PC-9 (cell line): ENCODE data around the gene CYP4V2. TPM values are rescaled to one million over a fixed set of nuclear protein-coding genes. Genes with fewer than 3 reads are reported as not detected.

Experiments used
- BruUV-seq: library from RNA; stranded (reverse); fragments of 400-500 nt; replicated peaks from 2 replicates; lab custom pipeline; 2021; lab: Mats Ljungman, UMichigan
- CTCF ChIA-PET: fragments of 300-600 bp; sonication (Branson Sonifier 250); formaldehyde crosslinking; loops from one replicate; lab custom pipeline; 2022; ENCODE audit warnings: antibody characterized with exemption; lab: Charles Lee
- POLR2A ChIA-PET: fragments of 300-600 bp; sonication (Branson Sonifier 250); formaldehyde crosslinking; loops from one replicate; lab custom pipeline; 2022; ENCODE audit warnings: antibody characterized with exemption; ENCODE audit not compliant: unreplicated experiment; lab: Charles Lee
- DNase-seq, 2 experiments: peaks; one replicate each; pipeline versions ENCODE4 v3.0.0 to v3.0.0-alpha.2; 2015 to 2022; ENCODE audit warnings: mixed read lengths in 1 of 2
- H2AFZ ChIP-seq: fragments of 200-600 bp; sonication (generic); 2 replicates; pipeline ENCODE4 v1.8.1; 2017; ENCODE audit warnings: antibody characterized with exemption
- H3F3A ChIP-seq: fragments of 200-600 bp; sonication (generic); 2 replicates; pipeline ENCODE4 v1.8.1; 2017; ENCODE audit warnings: antibody characterized with exemption, mild to moderate bottlenecking, low read depth; ENCODE audit not compliant: insufficient read depth
- H3K27ac ChIP-seq: fragments of 200-600 bp; sonication (generic); 2 replicates; pipeline ENCODE4 v1.6.1; 2016; ENCODE audit warnings: mixed run types
- H3K27me3 ChIP-seq: fragments of 200-600 bp; sonication (generic); 2 replicates; pipeline ENCODE4 v1.6.1; 2016; ENCODE audit warnings: low read depth, mixed run types; ENCODE audit not compliant: insufficient read depth
- H3K36me3 ChIP-seq: fragments of 200-600 bp; sonication (generic); 2 replicates; pipeline ENCODE4 v1.6.1; 2016; ENCODE audit warnings: low read depth, mixed run types
- H3K4me1 ChIP-seq: fragments of 200-600 bp; sonication (generic); replicated peaks from 2 replicates; pipeline ENCODE4 v1.6.1; 2016; ENCODE audit warnings: mixed run types; ENCODE audit not compliant: insufficient read depth
- H3K4me2 ChIP-seq: fragments of 200-600 bp; sonication (generic); 2 replicates; pipeline ENCODE4 v1.6.1; 2017; ENCODE audit warnings: mixed run types
- H3K4me3 ChIP-seq: fragments of 200-600 bp; sonication (generic); 2 replicates; pipeline ENCODE4 v1.6.1; 2016; ENCODE audit warnings: mixed run types
- H3K79me2 ChIP-seq: fragments of 200-600 bp; sonication (generic); 2 replicates; pipeline ENCODE4 v1.6.1; 2017; ENCODE audit warnings: low read depth, mixed run types
- H3K9me2 ChIP-seq: fragments of 200-600 bp; sonication (generic); 2 replicates; pipeline ENCODE4 v1.8.1; 2017; ENCODE audit warnings: mild to moderate bottlenecking; ENCODE audit not compliant: insufficient read depth
- H3K9me3 ChIP-seq: fragments of 200-600 bp; sonication (generic); 2 replicates; pipeline ENCODE4 v1.8.1; 2016; ENCODE audit warnings: low read depth; ENCODE audit not compliant: insufficient read depth
- H4K20me1 ChIP-seq: fragments of 200-600 bp; sonication (generic); 2 replicates; pipeline ENCODE4 v1.8.1; 2017; ENCODE audit not compliant: insufficient read depth
- CTCF ChIP-seq: fragments of 200-600 bp; sonication (generic); conservative IDR thresholded peaks from 2 replicates; pipeline ENCODE4 v1.6.1; 2017; ENCODE audit warnings: mixed run types, antibody characterized with exemption, mild to moderate bottlenecking, moderate library complexity
- EZH2 ChIP-seq: fragments of 200-600 bp; sonication (generic); IDR thresholded peaks from 2 replicates; pipeline ENCODE4 v1.8.0; 2017; ENCODE audit warnings: antibody characterized with exemption, low read depth
- intact Hi-C: fragments of 100-400 bp; cut with micrococcal nuclease; formaldehyde crosslinking; loops from one replicate; pipeline ENCODE4 v1.10.0; 2022; ENCODE audit not compliant: unreplicated experiment
- total RNA-seq: library from RNA; stranded (reverse); gene quantifications from 2 replicates; pipeline ENCODE4 v1.2.3, GENCODE V29; 2021

The CYP4V2 gene
- total RNA-seq, 1 experiment from 2014 or later = 12.5 TPM

- Histone ChIP-seq H2AFZ (no peak overlapping the region), H4K20me1 (no peaks in the 10 kb centered on the region), H3K4me2 (no peak overlapping the region), H3K27me3 (no peaks in the 10 kb centered on the region), H3K9me2 (no peaks in the 10 kb centered on the region), H3K4me1 (no peaks in the 10 kb centered on the region), H3F3A (peaks cover 5% of the 10 kb centered on the region; the same call in 1 of the 2 replicates), H3K9me3 (no peaks in the 10 kb centered on the region), H3K27ac (no peak overlapping the region), H3K36me3 (no peaks in the 10 kb centered on the region), H3K79me2 (no peaks in the 10 kb centered on the region), H3K4me3 (no peak overlapping the region)
- DNase-seq = no peak
- CTCF ChIA-PET = no interaction called here
- TF ChIP-seq EZH2 = no peak
- no peak for TF ChIP-seq CTCF
- no TSS peak for BruUV-seq
- intact Hi-C loops = no loop called here
- POLR2A ChIA-PET = no interaction called here
Measured at GRCh38 chr4:186205156-186205555, 13.8 kb downstream of the CYP4V2 start.

DNA sequence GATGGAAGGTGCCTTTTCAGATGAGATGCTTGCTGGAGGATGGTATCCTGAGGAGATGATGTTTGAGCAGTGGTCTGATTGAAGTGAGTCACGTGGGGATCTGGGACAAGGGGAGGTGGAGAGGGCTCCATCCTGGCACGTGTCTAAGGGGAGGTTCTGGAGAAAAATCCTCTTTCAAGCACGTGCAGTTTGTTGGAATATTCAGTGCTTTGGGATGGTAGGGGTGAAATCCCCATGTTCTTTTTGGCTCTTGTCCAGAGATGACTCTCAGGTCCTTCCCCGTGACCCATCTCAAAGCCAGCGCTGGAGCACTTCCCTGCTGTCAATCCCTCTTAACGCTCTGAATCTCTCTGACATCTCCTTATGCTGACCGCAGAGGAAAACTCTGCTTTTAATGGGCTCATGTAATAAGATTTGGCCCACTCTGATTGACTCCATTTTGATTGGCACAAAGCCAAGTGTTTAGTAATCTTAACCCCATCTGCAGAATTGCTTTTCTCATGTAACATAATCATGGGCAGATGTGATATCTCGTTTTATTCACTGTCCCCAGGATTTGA is 25.2 kb downstream of the CYP4V2 start:
- CTCF ChIA-PET = no interaction called here
- peaks cover 9% of the 10 kb centered on the region; the same call in 1 of the 2 replicates for H3K27me3 ChIP-seq

DNA sequence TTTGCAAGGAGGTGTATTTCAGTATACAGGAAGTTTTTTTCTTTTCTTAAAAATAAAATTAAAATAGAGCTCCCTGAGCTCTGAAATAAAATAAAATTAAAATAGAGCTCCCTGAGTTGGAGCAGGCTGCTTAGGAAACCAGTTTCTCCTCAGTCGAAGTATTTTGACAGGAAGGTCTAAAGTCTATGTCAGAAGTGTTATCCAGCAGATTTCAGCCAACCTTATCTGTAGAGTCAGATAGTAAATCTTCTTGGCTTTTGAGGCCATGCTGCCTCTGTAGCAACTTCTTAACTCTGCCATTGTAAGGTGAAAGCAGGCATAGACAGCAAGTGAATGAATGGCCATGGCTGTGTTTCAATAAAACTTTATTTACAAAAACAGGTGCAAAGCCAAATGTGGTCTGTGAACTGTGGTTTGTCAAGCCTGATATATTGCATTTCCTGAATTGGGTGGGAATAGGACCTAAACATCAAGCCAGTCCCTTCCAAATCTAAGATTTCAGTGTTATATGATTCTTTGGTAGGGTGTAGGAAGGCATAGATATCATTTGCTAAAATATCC is 26.4 kb downstream of the CYP4V2 start:
- POLR2A ChIA-PET = no interaction called here
- intact Hi-C loops = no loop called here
- no peak for DNase-seq
- Histone ChIP-seq H4K20me1 (no peaks in the 10 kb centered on the region), H3K9me3 (no peaks in the 10 kb centered on the region), H2AFZ (no peak overlapping the region), H3K4me1 (no peaks in the 10 kb centered on the region), H3K79me2 (no peaks in the 10 kb centered on the region), H3K4me2 (no peak overlapping the region), H3F3A (no peaks in the 10 kb centered on the region), H3K36me3 (no peaks in the 10 kb centered on the region), H3K27ac (no peak overlapping the region), H3K9me2 (no peaks in the 10 kb centered on the region), H3K27me3 (peaks cover 9% of the 10 kb centered on the region; the same call in 1 of the 2 replicates), H3K4me3 (no peak overlapping the region)
- TF ChIP-seq EZH2 (no peak), CTCF (no peak)
- no TSS peak for BruUV-seq
- CTCF ChIA-PET = no interaction called here

More for the DNA sequence above, 25.2 kb downstream of the CYP4V2 start:
- Histone ChIP-seq H3K9me3 (no peaks in the 10 kb centered on the region), H3K4me2 (no peak overlapping the region), H3K9me2 (no peaks in the 10 kb centered on the region), H3K4me3 (no peak overlapping the region), H3K27ac (no peak overlapping the region), H3K79me2 (no peaks in the 10 kb centered on the region), H3F3A (no peaks in the 10 kb centered on the region), H3K36me3 (no peaks in the 10 kb centered on the region), H2AFZ (no peak overlapping the region), H3K4me1 (no peaks in the 10 kb centered on the region), H4K20me1 (no peaks in the 10 kb centered on the region)
- POLR2A ChIA-PET = no interaction called here
- intact Hi-C loops = no loop called here
- no peak for TF ChIP-seq EZH2
- TF ChIP-seq CTCF = no peak
- BruUV-seq = no TSS peak
- no peak for DNase-seq
